ENCODE data around the gene FNTB.

GRCh38 chr14:64997108-64997794 is 10.6 kb downstream of the FNTB start:
- TF ChIP-seq CTCF (IDR thresholded peaks at IDR 0.05; ENCODE audit: poor library complexity) = no peak
- no peak for TF ChIP-seq EZH2phosphoT487 (IDR thresholded peaks at IDR 0.05; ENCODE audit: low read depth, severe bottlenecking, unreplicated experiment)

All from hepatocyte (in vitro differentiated cells).